GM21526 (cell line): ENCODE results near the gene ITPRIPL2.

Source experiments
- ATAC-seq: cut with Tn5 transposase; IDR thresholded peaks from one replicate; pipeline ENCODE4 v1.9.1; 2021; ENCODE audit warnings: moderate library complexity; ENCODE audit not compliant: unreplicated experiment, low FRiP score

Gene ITPRIPL2

GRCh38 chr16:19138601-19139000 lies 24.8 kb downstream of the ITPRIPL2 start:
- no peak for ATAC-seq

GRCh38 chr16:19139436-19140091 lies 25.8 kb downstream of the ITPRIPL2 start:
- no peak for ATAC-seq

GRCh38 chr16:19140396-19140795 lies 26.6 kb downstream of the ITPRIPL2 start:
- no peak for ATAC-seq

GRCh38 chr16:19142939-19143598 lies 29.3 kb downstream of the ITPRIPL2 start:
- no peak for ATAC-seq

GRCh38 chr16:19143599-19143956 lies 29.8 kb downstream of the ITPRIPL2 start:
- ATAC-seq: no peak

GRCh38 chr16:19145010-19145409 lies 31.2 kb downstream of the ITPRIPL2 start:
- ATAC-seq: no peak

GRCh38 chr16:19147126-19147525 lies 33.4 kb downstream of the ITPRIPL2 start:
- no peak for ATAC-seq

GRCh38 chr16:19147627-19148026 lies 33.9 kb downstream of the ITPRIPL2 start:
- no peak for ATAC-seq

- ATAC-seq: no peak
Observed at GRCh38 chr16:19148189-19148588, 34.4 kb downstream of the ITPRIPL2 start.

- no peak for ATAC-seq
Observed at GRCh38 chr16:19151310-19151709, 37.5 kb downstream of the ITPRIPL2 start.

GRCh38 chr16:19152042-19152441 lies 38.3 kb downstream of the ITPRIPL2 start:
- ATAC-seq: no peak

GRCh38 chr16:19153876-19154275 lies 40.1 kb downstream of the ITPRIPL2 start:
- ATAC-seq: no peak

- no peak for ATAC-seq
Observed at GRCh38 chr16:19162085-19162484, 48.3 kb downstream of the ITPRIPL2 start.

- no peak for ATAC-seq
Observed at GRCh38 chr16:19163215-19163614, 49.5 kb downstream of the ITPRIPL2 start.

- ATAC-seq: no peak
Observed at GRCh38 chr16:19164285-19164684, 50.5 kb downstream of the ITPRIPL2 start.

GRCh38 chr16:19165101-19165500 lies 51.3 kb downstream of the ITPRIPL2 start:
- ATAC-seq: no peak

- no peak for ATAC-seq
Observed at GRCh38 chr16:19166500-19166899, 52.7 kb downstream of the ITPRIPL2 start.

GRCh38 chr16:19167710-19168370 lies 54.1 kb downstream of the ITPRIPL2 start, which contains the start of gene SYT17:
SYT17 (plus strand) TSS chr16:19168240; CDS start chr16:19168647, 407 bp downstream.
- no peak for ATAC-seq

GRCh38 chr16:19168371-19169081 lies 54.8 kb downstream of the ITPRIPL2 start:
- no peak for ATAC-seq

- no peak for ATAC-seq
Observed at GRCh38 chr16:19169082-19169639, 55.4 kb downstream of the ITPRIPL2 start.
